Endothelial cell (in vitro differentiated cells): Measurements from ENCODE around the gene CNOT3. TPM values are rescaled to one million over a fixed set of nuclear protein-coding genes. Genes with fewer than 3 reads are reported as not detected.

Experiments used
- DNase-seq: peaks from one replicate; pipeline ENCODE4 v3.0.0; 2021; ENCODE audit warnings: low spot score
- H3K27ac Mint-ChIP-seq: one replicate; pipeline ENCODE4 v1.8.0; 2021; ENCODE audit warnings: mixed read lengths, inconsistent platforms; ENCODE audit not compliant: unreplicated experiment
- H3K27me3 Mint-ChIP-seq: one replicate; pipeline ENCODE4 v1.8.0; 2021; ENCODE audit warnings: mild to moderate bottlenecking, moderate library complexity, mixed read lengths, inconsistent platforms; ENCODE audit not compliant: unreplicated experiment
- H3K36me3 Mint-ChIP-seq: one replicate; pipeline ENCODE4 v1.8.0; 2021; ENCODE audit warnings: mild to moderate bottlenecking, low read depth, mixed read lengths, inconsistent platforms; ENCODE audit not compliant: unreplicated experiment
- H3K4me1 Mint-ChIP-seq: one replicate; pipeline ENCODE4 v1.8.0; 2021; ENCODE audit warnings: mild to moderate bottlenecking, mixed read lengths, inconsistent platforms; ENCODE audit not compliant: unreplicated experiment
- H3K4me3 Mint-ChIP-seq: one replicate; pipeline ENCODE4 v1.8.0; 2021; ENCODE audit warnings: mild to moderate bottlenecking, mixed read lengths, inconsistent platforms; ENCODE audit not compliant: unreplicated experiment
- H3K9me3 Mint-ChIP-seq: one replicate; pipeline ENCODE4 v1.8.0; 2021; ENCODE audit warnings: mixed read lengths, inconsistent platforms; ENCODE audit not compliant: unreplicated experiment
- CTCF ChIP-seq: fragments of 200-600 bp; sonication (generic); IDR thresholded peaks from one replicate; pipeline ENCODE4 v1.5.0; 2021; ENCODE audit warnings: antibody characterized with exemption; ENCODE audit not compliant: unreplicated experiment
- total RNA-seq: library from RNA; stranded (reverse); fragmentation: NEBNext Ultra II Directional; extraction: Animal tissue kit (Norgen Biotek cat#: 25700); gene quantifications from one replicate; pipeline ENCODE4 v1.2.1, GENCODE V29; 2021; ENCODE audit not compliant: unreplicated experiment

Gene CNOT3
- total RNA-seq, 1 donor from 2014 or later = 62.2 TPM

GRCh38 chr19:54136864-54137698, 481 bp upstream of the CNOT3 start:
- Mint-ChIP-seq H3K27me3 (peaks cover 31% of the 10 kb centered on the region), H3K36me3 (peaks cover 26% of the 10 kb centered on the region), H3K4me3 (peak overlapping the region; percentile 92), H3K4me1 (peaks cover 27% of the 10 kb centered on the region), H3K9me3 (no peaks in the 10 kb centered on the region), H3K27ac (peak overlapping the region; percentile 85)
- DNase-seq = peak; percentile 97
- TF ChIP-seq CTCF = no peak

GRCh38 chr19:54138489-54139256, 1.1 kb downstream of the CNOT3 start:
- H3K27ac Mint-ChIP-seq = peak overlapping the region; percentile 78
- H3K27me3 Mint-ChIP-seq = peaks cover 31% of the 10 kb centered on the region
- peak overlapping the region; percentile 95 for H3K4me3 Mint-ChIP-seq
- H3K4me1 Mint-ChIP-seq = peaks cover 27% of the 10 kb centered on the region
- TF ChIP-seq CTCF = no peak
- no peaks in the 10 kb centered on the region for H3K9me3 Mint-ChIP-seq
- DNase-seq = no peak
- H3K36me3 Mint-ChIP-seq = peaks cover 42% of the 10 kb centered on the region

GRCh38 chr19:54141356-54141755, 3.8 kb downstream of the CNOT3 start:
- no peak overlapping the region for H3K4me3 Mint-ChIP-seq
- no peaks in the 10 kb centered on the region for H3K9me3 Mint-ChIP-seq

GRCh38 chr19:54142166-54142780, 4.7 kb downstream of the CNOT3 start:
- DNase-seq = no peak
- H3K27me3 Mint-ChIP-seq = peaks cover 6% of the 10 kb centered on the region
- peaks cover 11% of the 10 kb centered on the region for H3K4me1 Mint-ChIP-seq
- peaks cover 62% of the 10 kb centered on the region for H3K36me3 Mint-ChIP-seq
- no peaks in the 10 kb centered on the region for H3K9me3 Mint-ChIP-seq
- H3K4me3 Mint-ChIP-seq = peak overlapping the region; percentile 28
- TF ChIP-seq CTCF = no peak
- no peak overlapping the region for H3K27ac Mint-ChIP-seq

More at GRCh38 chr19:54141356-54141755, 3.8 kb downstream of the CNOT3 start:
- no peak for DNase-seq
- Mint-ChIP-seq H3K27ac (no peak overlapping the region), H3K27me3 (peaks cover 15% of the 10 kb centered on the region), H3K36me3 (peaks cover 55% of the 10 kb centered on the region), H3K4me1 (peaks cover 15% of the 10 kb centered on the region)
- no peak for TF ChIP-seq CTCF
